Neutrophil (primary cell): Measurements from ENCODE around the gene TNNT1.

Experiments
- H3K27ac ChIP-seq: fragments of 200-600 bp; sonication (generic); 2 replicates; pipeline ENCODE4 v1.5.1; 2016; ENCODE audit warnings: mild to moderate bottlenecking, moderate library complexity
- H3K27me3 ChIP-seq: fragments of 200-600 bp; sonication (generic); 2 replicates; pipeline ENCODE4 v1.6.0; 2016; ENCODE audit warnings: mild to moderate bottlenecking
- H3K36me3 ChIP-seq: fragments of 200-600 bp; sonication (generic); 2 replicates; pipeline ENCODE4 v1.5.1; 2017
- H3K4me1 ChIP-seq, 2 experiments: fragments of 200-600 bp in 1 of 2; sonication (generic) in 1 of 2; 1 replicate in 1 of 2; 2 replicates in 1 of 2; pipeline versions ENCODE4 v1.5.1 to v1.6.1; 2013 to 2016; ENCODE audit warnings: low read depth in 1 of 2, low read length in 1 of 2, mild to moderate bottlenecking in 1 of 2, moderate library complexity in 1 of 2; ENCODE audit not compliant: control insufficient read depth in 1 of 2, insufficient read depth in 1 of 2
- H3K4me3 ChIP-seq, 2 experiments: fragments of 200-600 bp in 1 of 2; sonication (generic) in 1 of 2; 1 replicate in 1 of 2; 2 replicates in 1 of 2; pipeline ENCODE4 v1.5.1; 2013 to 2016; ENCODE audit warnings: low read depth in 1 of 2, low read length in 1 of 2, mild to moderate bottlenecking in 1 of 2, moderate library complexity in 1 of 2
- H3K9me3 ChIP-seq: fragments of 200-600 bp; sonication (generic); 2 replicates; pipeline ENCODE4 v1.5.1; 2016
- CTCF ChIP-seq: fragments of 200-600 bp; sonication (generic); IDR thresholded peaks from 2 replicates; pipeline ENCODE4 v1.5.1; 2016; ENCODE audit warnings: antibody characterized with exemption

Gene TNNT1

GRCh38 chr19:55116859-55117662, 31.9 kb downstream of the TNNT1 start, which contains the start of gene PPP1R12C:
Gene PPP1R12C, minus strand, starts transcription at chr19:55117637. Its CDS starts 94 bp downstream, at chr19:55117543.
- peaks cover 15% of the 10 kb centered on the region for H3K36me3 ChIP-seq
- TF ChIP-seq CTCF, result no peak
- peak within 1 kb of the TSS; percentile 88 for H3K27ac ChIP-seq
- peak within 1 kb of the TSS; percentile 82 for H3K4me3 ChIP-seq
- no peaks in the 10 kb centered on the region for H3K9me3 ChIP-seq
- H3K27me3 ChIP-seq, result no peaks in the 10 kb centered on the region
- peaks cover 39 to 46% of the 10 kb centered on the region in 2 experiments for H3K4me1 ChIP-seq

- H3K27me3 ChIP-seq, result no peaks in the 10 kb centered on the region
- peak overlapping the region; percentile 88 for H3K27ac ChIP-seq
- H3K9me3 ChIP-seq, result no peaks in the 10 kb centered on the region
- TF ChIP-seq CTCF, result no peak
- H3K36me3 ChIP-seq, result peaks cover 22% of the 10 kb centered on the region
- H3K4me1 ChIP-seq, result peaks cover 39 to 46% of the 10 kb centered on the region in 2 experiments
- H3K4me3 ChIP-seq, result peak overlapping the region; percentile 82
Observed at GRCh38 chr19:55116232-55116858, 32.7 kb downstream of the TNNT1 start.

- Histone ChIP-seq H3K27me3 (no peaks in the 10 kb centered on the region), H3K27ac (peak overlapping the region; percentile 88), H3K36me3 (peaks cover 26% of the 10 kb centered on the region), H3K9me3 (no peaks in the 10 kb centered on the region), H3K4me3 (peak overlapping the region; percentile 82), H3K4me1 (peaks cover 39 to 45% of the 10 kb centered on the region in 2 experiments)
- no peak for TF ChIP-seq CTCF
Observed at GRCh38 chr19:55115446-55116065, 33.5 kb downstream of the TNNT1 start.

- H3K4me1 ChIP-seq, result peaks cover 34 to 36% of the 10 kb centered on the region in 2 experiments
- H3K9me3 ChIP-seq, result no peaks in the 10 kb centered on the region
- no peaks in the 10 kb centered on the region for H3K27me3 ChIP-seq
- peaks cover 35% of the 10 kb centered on the region for H3K36me3 ChIP-seq
- no peak overlapping the region for H3K4me3 ChIP-seq
- H3K27ac ChIP-seq, result no peak overlapping the region
- TF ChIP-seq CTCF, result no peak
Observed at GRCh38 chr19:55114566-55115145, 34.4 kb downstream of the TNNT1 start.

GRCh38 chr19:55113570-55114039, 35.4 kb downstream of the TNNT1 start:
- Histone ChIP-seq H3K4me3 (no peak overlapping the region), H3K27ac (no peak overlapping the region)
- no peak for TF ChIP-seq CTCF

More at GRCh38 chr19:55113570-55114039, 35.4 kb downstream of the TNNT1 start:
- H3K27me3 ChIP-seq, result no peaks in the 10 kb centered on the region
- H3K9me3 ChIP-seq, result no peaks in the 10 kb centered on the region
- H3K36me3 ChIP-seq, result peaks cover 46% of the 10 kb centered on the region
- peaks cover 24 to 28% of the 10 kb centered on the region in 2 experiments for H3K4me1 ChIP-seq
